Keratinocyte (primary cell): ENCODE data around the gene CNEP1R1. TPM values are rescaled to one million over a fixed set of nuclear protein-coding genes. Genes with fewer than 3 reads are reported as not detected.

ENCODE experiments used
- DNase-seq: peaks from one replicate; pipeline ENCODE4 v3.0.0-alpha.2; 2011; ENCODE audit warnings: low read depth, missing footprints, low spot score
- FAIRE-seq: peaks from 2 replicates; lab custom pipeline; 2011; peaks lifted over from hg19 to GRCh38; lab: Jason Lieb, UNC
- H2AFZ ChIP-seq: 2 replicates; pipeline ENCODE4 v1.6.0; 2012; ENCODE audit warnings: low read length, control low read depth, inconsistent platforms; ENCODE audit not compliant: control insufficient read depth
- H3K27ac ChIP-seq: 2 replicates; pipeline ENCODE4 v1.5.1; 2011; ENCODE audit warnings: low read length; ENCODE audit not compliant: control insufficient read depth, insufficient read depth
- H3K27me3 ChIP-seq: 3 replicates; pipeline ENCODE4 v1.6.0; 2011; ENCODE audit warnings: low read length; ENCODE audit not compliant: control insufficient read depth, insufficient read depth; ENCODE audit errors: extremely low read depth
- H3K36me3 ChIP-seq, 2 experiments: 2 replicates in 1 of 2; 3 replicates in 1 of 2; pipeline ENCODE4 v1.5.1; 2011; ENCODE audit warnings: low read length in 2 of 2, mild to moderate bottlenecking in 1 of 2; ENCODE audit not compliant: control insufficient read depth in 2 of 2, insufficient read depth in 2 of 2; ENCODE audit errors: extremely low read depth in 1 of 2
- H3K4me1 ChIP-seq: 3 replicates; pipeline ENCODE4 v1.5.1; 2011; ENCODE audit warnings: low read length; ENCODE audit not compliant: control insufficient read depth, insufficient read depth; ENCODE audit errors: extremely low read depth
- H3K4me2 ChIP-seq: 3 replicates; pipeline ENCODE4 v1.6.0; 2011; ENCODE audit warnings: low read depth, low read length; ENCODE audit not compliant: control insufficient read depth, insufficient read depth; ENCODE audit errors: extremely low read depth
- H3K4me3 ChIP-seq, 3 experiments: fragments of 200-600 bp in 1 of 3; sonication (generic) in 1 of 3; 2 replicates in 2 of 3; 3 replicates in 1 of 3; pipeline ENCODE4 v1.5.1; 2011 to 2016; ENCODE audit warnings: low read length in 3 of 3, mild to moderate bottlenecking in 3 of 3, control low read depth in 2 of 3, inconsistent platforms in 1 of 3, low read depth in 1 of 3, mixed read lengths in 1 of 3, mixed run types in 1 of 3, moderate library complexity in 1 of 3; ENCODE audit not compliant: control insufficient read depth in 2 of 3, insufficient read depth in 2 of 3; ENCODE audit errors: extremely low read depth in 1 of 3
- H3K79me2 ChIP-seq: 2 replicates; pipeline ENCODE4 v1.6.0; 2012; ENCODE audit warnings: low read length; ENCODE audit not compliant: control insufficient read depth, insufficient read depth
- H3K9ac ChIP-seq: 3 replicates; pipeline ENCODE4 v1.6.0; 2011; ENCODE audit warnings: low read length; ENCODE audit not compliant: control insufficient read depth, insufficient read depth; ENCODE audit errors: extremely low read depth
- H3K9me1 ChIP-seq: 3 replicates; pipeline ENCODE4 v1.6.0; 2011; ENCODE audit warnings: low read length; ENCODE audit not compliant: control insufficient read depth, insufficient read depth; ENCODE audit errors: extremely low read depth
- H3K9me3 ChIP-seq: 2 replicates; pipeline ENCODE4 v1.5.1; 2012; ENCODE audit warnings: low read depth, low read length; ENCODE audit not compliant: control insufficient read depth
- H4K20me1 ChIP-seq: 3 replicates; pipeline ENCODE4 v1.6.0; 2011; ENCODE audit warnings: low read length; ENCODE audit not compliant: control insufficient read depth, insufficient read depth; ENCODE audit errors: extremely low read depth
- EZH2 ChIP-seq: IDR thresholded peaks from one replicate; pipeline ENCODE4 v1.6.1; 2012; ENCODE audit warnings: inconsistent platforms, mild to moderate bottlenecking, low read length, moderate library complexity
- dilution Hi-C: fragments of 300-500 bp; cut with MboI; formaldehyde crosslinking; loops from one replicate; pipeline ENCODE4 v1.7.0; 2020; ENCODE audit warnings: low sequenced_read_pairs; ENCODE audit not compliant: extremely low pct_ligation_motif_present
- polyA plus RNA-seq, 5 experiments: library from polyadenylated mRNA; depleted of rRNA in 3 of 5; stranded (reverse) in 3 of 5; stranded (forward) in 1 of 5; unstranded in 1 of 5; fragments of >200 nt; gene quantifications; 1 replicate in 1 of 5; 2 replicates in 3 of 5; 3 replicates in 1 of 5; pipeline versions ENCODE4 v1.2.1 to v1.2.3, GENCODE V29; 2011 to 2012; ENCODE audit warnings: missing spikeins in 2 of 5, low read depth in 1 of 5, low replicate concordance in 1 of 5
- TF ChIP-seq, protein P1 (sequence below), 3 experiments: IDR thresholded peaks in 1 of 3; conservative IDR thresholded peaks in 1 of 3; optimal IDR thresholded peaks in 1 of 3; 2 replicates in 2 of 3; 3 replicates in 1 of 3; pipeline versions ENCODE3 to v1.5.1; 2011; ENCODE audit warnings: low read length in 3 of 3, mild to moderate bottlenecking in 3 of 3, moderate library complexity in 2 of 3, control low read depth in 1 of 3, inconsistent platforms in 1 of 3; ENCODE audit not compliant: insufficient read depth in 2 of 3; ENCODE audit errors: extremely low read depth in 1 of 3

Gene CNEP1R1
- polyA plus RNA-seq, 1 donor (not counting 4 experiments of a cell fraction or from before 2014, with no cell fraction given): 28.5 TPM

DNA sequence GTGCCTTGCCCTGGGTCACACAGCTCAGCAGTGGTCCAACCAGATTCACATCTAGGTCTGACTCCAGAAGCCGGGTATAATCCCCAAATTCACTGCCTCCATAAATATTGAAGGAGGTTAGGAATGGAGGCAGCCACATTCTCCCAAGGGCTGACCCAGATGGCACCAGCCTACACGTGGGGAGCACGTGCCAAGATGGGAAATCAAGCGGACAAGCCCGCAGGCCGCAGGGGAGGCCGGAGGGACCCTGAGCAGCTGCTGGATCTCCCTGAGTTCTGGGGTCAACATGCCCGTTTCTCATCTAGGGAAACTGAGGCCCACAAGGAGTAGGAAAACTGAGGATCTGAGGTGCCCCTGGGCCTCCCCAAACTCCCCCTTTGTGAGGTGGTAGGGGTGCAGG is 32.2 kb upstream of the CNEP1R1 start:
- TF ChIP-seq EZH2: no peak
- TF ChIP-seq, protein P1, sequence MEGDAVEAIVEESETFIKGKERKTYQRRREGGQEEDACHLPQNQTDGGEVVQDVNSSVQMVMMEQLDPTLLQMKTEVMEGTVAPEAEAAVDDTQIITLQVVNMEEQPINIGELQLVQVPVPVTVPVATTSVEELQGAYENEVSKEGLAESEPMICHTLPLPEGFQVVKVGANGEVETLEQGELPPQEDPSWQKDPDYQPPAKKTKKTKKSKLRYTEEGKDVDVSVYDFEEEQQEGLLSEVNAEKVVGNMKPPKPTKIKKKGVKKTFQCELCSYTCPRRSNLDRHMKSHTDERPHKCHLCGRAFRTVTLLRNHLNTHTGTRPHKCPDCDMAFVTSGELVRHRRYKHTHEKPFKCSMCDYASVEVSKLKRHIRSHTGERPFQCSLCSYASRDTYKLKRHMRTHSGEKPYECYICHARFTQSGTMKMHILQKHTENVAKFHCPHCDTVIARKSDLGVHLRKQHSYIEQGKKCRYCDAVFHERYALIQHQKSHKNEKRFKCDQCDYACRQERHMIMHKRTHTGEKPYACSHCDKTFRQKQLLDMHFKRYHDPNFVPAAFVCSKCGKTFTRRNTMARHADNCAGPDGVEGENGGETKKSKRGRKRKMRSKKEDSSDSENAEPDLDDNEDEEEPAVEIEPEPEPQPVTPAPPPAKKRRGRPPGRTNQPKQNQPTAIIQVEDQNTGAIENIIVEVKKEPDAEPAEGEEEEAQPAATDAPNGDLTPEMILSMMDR (optimal IDR thresholded peaks at IDR 0.05 in 1 of 3, IDR thresholded peaks at IDR 0.05 in 1 of 3, conservative IDR thresholded peaks at IDR 0.05 in 1 of 3; ENCODE audit: extremely low read depth in 1 of 3, insufficient read depth in 2 of 3, low read length in 3 of 3): no peak
- Histone ChIP-seq H3K27ac (no peak overlapping the region), H3K4me2 (no peak overlapping the region), H3K9me1 (no peaks in the 10 kb centered on the region), H3K4me3 (no peak overlapping the region), H3K27me3 (no peaks in the 10 kb centered on the region), H3K79me2 (no peaks in the 10 kb centered on the region), H3K9ac (no peak overlapping the region), H3K9me3 (no peaks in the 10 kb centered on the region), H4K20me1 (no peaks in the 10 kb centered on the region), H2AFZ (no peak overlapping the region), H3K4me1 (no peaks in the 10 kb centered on the region), H3K36me3 (no peaks in the 10 kb centered on the region)
- DNase-seq (no peak), FAIRE-seq (no peak)
- dilution Hi-C loops: no loop called here

DNA sequence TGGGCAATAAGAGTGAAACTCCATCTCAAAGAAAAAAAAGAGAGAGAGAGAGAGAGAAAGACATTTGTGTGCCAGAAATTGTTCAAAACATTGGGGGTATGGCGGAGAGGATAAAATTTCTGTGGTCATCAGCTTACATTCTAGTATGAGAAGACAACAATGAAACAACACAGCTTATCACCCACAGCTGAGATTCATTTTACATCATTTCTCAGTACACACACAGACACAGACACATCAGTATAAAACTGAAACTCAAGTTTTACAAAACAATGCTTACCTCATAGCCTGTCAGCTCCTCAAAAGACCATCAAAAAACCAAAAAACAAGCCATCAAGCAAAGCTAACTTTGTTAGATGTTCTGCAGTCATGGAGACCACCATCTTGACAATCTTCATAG is 31.4 kb upstream of the CNEP1R1 start:
- DNase-seq (no peak), FAIRE-seq (no peak)
- Histone ChIP-seq H3K27ac (no peak overlapping the region), H3K4me1 (no peaks in the 10 kb centered on the region), H3K9me3 (no peaks in the 10 kb centered on the region), H3K36me3 (no peaks in the 10 kb centered on the region), H3K9me1 (no peaks in the 10 kb centered on the region), H3K79me2 (no peaks in the 10 kb centered on the region), H3K4me2 (no peak overlapping the region), H3K27me3 (no peaks in the 10 kb centered on the region), H3K9ac (no peak overlapping the region), H2AFZ (no peak overlapping the region), H4K20me1 (no peaks in the 10 kb centered on the region), H3K4me3 (no peak overlapping the region)
- dilution Hi-C loops: no loop called here
- TF ChIP-seq, protein P1 (optimal IDR thresholded peaks at IDR 0.05 in 1 of 3, IDR thresholded peaks at IDR 0.05 in 1 of 3, conservative IDR thresholded peaks at IDR 0.05 in 1 of 3; ENCODE audit: extremely low read depth in 1 of 3, insufficient read depth in 2 of 3, low read length in 3 of 3): no peak
- TF ChIP-seq EZH2: no peak
